Neural progenitor cell (in vitro differentiated cells): ENCODE data around the gene EMC10.

Experiments used
- CTCF ChIP-seq: fragments of 200-600 bp; sonication (generic); IDR thresholded peaks from 2 replicates; pipeline ENCODE4 v1.5.1; 2017; ENCODE audit warnings: antibody characterized with exemption, mild to moderate bottlenecking
- EZH2 ChIP-seq: fragments of 200-600 bp; sonication (generic); IDR thresholded peaks from 2 replicates; pipeline ENCODE4 v1.6.1; 2017; ENCODE audit warnings: antibody characterized with exemption, mild to moderate bottlenecking, moderate library complexity

GRCh38 chr19:50477751-50478515, 1.6 kb downstream of the EMC10 start:
- no peak for TF ChIP-seq EZH2
- TF ChIP-seq CTCF: no peak
